Loucy (cell line): ENCODE measurements around the gene LITAFD.

ENCODE experiments used
- H2AFZ ChIP-seq: fragments of 200-600 bp; sonication (generic); 2 replicates; pipeline ENCODE4 v1.6.0; 2016; ENCODE audit warnings: antibody characterized with exemption, mild to moderate bottlenecking, low read length, moderate library complexity
- H3F3A ChIP-seq: fragments of 200-600 bp; 2 replicates; pipeline ENCODE4 v1.6.0; 2016; ENCODE audit warnings: antibody characterized with exemption, low read depth, mild to moderate bottlenecking
- H3K27me3 ChIP-seq: fragments of 200-600 bp; sonication (generic); 2 replicates; pipeline ENCODE4 v1.6.1; 2014; ENCODE audit warnings: low read length, mild to moderate bottlenecking; ENCODE audit not compliant: insufficient read depth, poor library complexity, severe bottlenecking
- H3K36me3 ChIP-seq: fragments of 200-600 bp; sonication (generic); 2 replicates; pipeline ENCODE4 v1.6.1; 2016; ENCODE audit warnings: low read length; ENCODE audit not compliant: insufficient read depth
- H3K4me1 ChIP-seq: fragments of 200-600 bp; sonication (generic); 2 replicates; pipeline ENCODE4 v1.5.1; 2014; ENCODE audit warnings: low read length, mild to moderate bottlenecking; ENCODE audit not compliant: insufficient read depth, poor library complexity, severe bottlenecking
- H3K4me2 ChIP-seq: fragments of 200-600 bp; sonication (generic); 2 replicates; pipeline ENCODE4 v1.6.0; 2014; ENCODE audit warnings: antibody characterized with exemption, low read length, low read depth, mild to moderate bottlenecking; ENCODE audit not compliant: poor library complexity, severe bottlenecking
- H3K4me3 ChIP-seq: fragments of 200-600 bp; sonication (generic); 2 replicates; pipeline ENCODE4 v1.5.1; 2014; ENCODE audit warnings: low read length, mild to moderate bottlenecking, mixed read lengths; ENCODE audit not compliant: poor library complexity, severe bottlenecking
- H3K79me2 ChIP-seq: fragments of 200-600 bp; sonication (generic); 2 replicates; pipeline ENCODE4 v1.6.1; 2014; ENCODE audit warnings: low read length; ENCODE audit not compliant: insufficient read depth
- H3K9ac ChIP-seq: fragments of 200-600 bp; sonication (generic); 2 replicates; pipeline ENCODE4 v1.6.0; 2014; ENCODE audit warnings: mild to moderate bottlenecking, low read depth, low read length, moderate library complexity; ENCODE audit not compliant: poor library complexity, severe bottlenecking
- H3K9me2 ChIP-seq: fragments of 200-600 bp; sonication (generic); replicated peaks from 2 replicates; pipeline ENCODE4 v1.6.1; 2016; ENCODE audit warnings: low read depth, low read length, mixed read lengths
- H3K9me3 ChIP-seq: fragments of 200-600 bp; sonication (generic); 2 replicates; pipeline ENCODE4 v1.6.1; 2014; ENCODE audit warnings: mild to moderate bottlenecking, antibody characterized with exemption, low read length, low read depth; ENCODE audit not compliant: insufficient read depth
- H4K20me1 ChIP-seq: fragments of 200-600 bp; sonication (generic); 2 replicates; pipeline ENCODE4 v1.6.0; 2014; ENCODE audit warnings: antibody characterized with exemption, low read length, mild to moderate bottlenecking; ENCODE audit not compliant: insufficient read depth, poor library complexity, severe bottlenecking
- CTCF ChIP-seq: fragments of 200-600 bp; sonication (generic); conservative IDR thresholded peaks from 2 replicates; pipeline ENCODE4 v1.5.1; 2014; ENCODE audit warnings: mild to moderate bottlenecking, antibody characterized with exemption, low read length
- EZH2phosphoT487 ChIP-seq: fragments of 200-600 bp; IDR thresholded peaks from 2 replicates; pipeline ENCODE4 v1.6.1; 2018; ENCODE audit warnings: antibody characterized with exemption, mild to moderate bottlenecking, moderate library complexity, borderline replicate concordance

LITAFD gene

GRCh38 chr16:8889893-8890548 lies 7.9 kb downstream of the LITAFD start:
- Histone ChIP-seq H3F3A (no peaks in the 10 kb centered on the region), H3K4me1 (no peaks in the 10 kb centered on the region), H4K20me1 (no peaks in the 10 kb centered on the region), H3K4me3 (no peak overlapping the region), H3K36me3 (peaks cover 19% of the 10 kb centered on the region; the same call in 1 of the 2 replicates), H3K27me3 (no peaks in the 10 kb centered on the region), H3K9me2 (no peaks in the 10 kb centered on the region), H2AFZ (no peak overlapping the region), H3K79me2 (no peaks in the 10 kb centered on the region), H3K9me3 (no peaks in the 10 kb centered on the region), H3K4me2 (no peak overlapping the region), H3K9ac (no peak overlapping the region)
- no peak for TF ChIP-seq CTCF
- no peak for TF ChIP-seq EZH2phosphoT487

GRCh38 chr16:8890549-8890921 lies 8.4 kb downstream of the LITAFD start:
- no peaks in the 10 kb centered on the region for H3K79me2 ChIP-seq
- no peaks in the 10 kb centered on the region for H3K9me2 ChIP-seq
- no peaks in the 10 kb centered on the region for H3F3A ChIP-seq
- no peaks in the 10 kb centered on the region for H4K20me1 ChIP-seq
- no peaks in the 10 kb centered on the region for H3K9me3 ChIP-seq
- H2AFZ ChIP-seq: no peak overlapping the region
- no peak overlapping the region for H3K4me3 ChIP-seq
- no peak overlapping the region for H3K4me2 ChIP-seq
- H3K36me3 ChIP-seq: peaks cover 24% of the 10 kb centered on the region; the same call in 1 of the 2 replicates
- TF ChIP-seq CTCF: no peak
- no peak for TF ChIP-seq EZH2phosphoT487
- H3K27me3 ChIP-seq: no peaks in the 10 kb centered on the region
- no peak overlapping the region for H3K9ac ChIP-seq
- H3K4me1 ChIP-seq: no peaks in the 10 kb centered on the region

GRCh38 chr16:8892101-8892575 lies 10.0 kb downstream of the LITAFD start:
- Histone ChIP-seq H3K9ac (no peak overlapping the region), H2AFZ (no peak overlapping the region), H3K9me2 (no peaks in the 10 kb centered on the region), H3K79me2 (no peaks in the 10 kb centered on the region), H3K4me2 (no peak overlapping the region), H3K4me3 (no peak overlapping the region), H3F3A (no peaks in the 10 kb centered on the region), H3K9me3 (no peaks in the 10 kb centered on the region), H3K4me1 (no peaks in the 10 kb centered on the region), H4K20me1 (no peaks in the 10 kb centered on the region), H3K36me3 (peaks cover 34% of the 10 kb centered on the region; the same call in 1 of the 2 replicates), H3K27me3 (no peaks in the 10 kb centered on the region)
- TF ChIP-seq EZH2phosphoT487 (no peak), CTCF (no peak)
